HTERT RPE-1 (cell line): ENCODE data around the gene RNF10.
"Not testable (repeated sequence)": the region's sequence is repeated elsewhere in the genome, so short reads cannot be mapped to it uniquely, and the experiment has no call there.

ENCODE experiments used
- in situ Hi-C: fragments of 300-500 bp; cut with MboI; formaldehyde crosslinking; loops from 4 replicates; pipeline ENCODE4 v1.14.3; 2020; ENCODE audit warnings: low sequenced_read_pairs

The RNF10 gene

GRCh38 chr12:120534203-120534702 lies at the start of gene RNF10:
TSS of gene RNF10 (plus strand) at chr12:120534356. CDS start at chr12:120534812, 456 bp downstream.
- in situ Hi-C loops: no loop called here

- in situ Hi-C loops: no loop called here
Measured at GRCh38 chr12:120485961-120486881, 47.9 kb upstream of the RNF10 start.

- in situ Hi-C loops: not testable (repeated sequence)
Measured at GRCh38 chr12:120487552-120487951, 46.6 kb upstream of the RNF10 start.

- in situ Hi-C loops: no loop called here
Measured at GRCh38 chr12:120488057-120488640, 46.0 kb upstream of the RNF10 start.

- in situ Hi-C loops: no loop called here
Measured at GRCh38 chr12:120489018-120489417, 45.1 kb upstream of the RNF10 start.

GRCh38 chr12:120490325-120490724 lies 43.8 kb upstream of the RNF10 start:
- in situ Hi-C loops: no loop called here

- in situ Hi-C loops: no loop called here
Measured at GRCh38 chr12:120490833-120491512, 43.2 kb upstream of the RNF10 start.

- in situ Hi-C loops: no loop called here
Measured at GRCh38 chr12:120495186-120495730, 38.9 kb upstream of the RNF10 start.

- in situ Hi-C loops: no loop called here
Measured at GRCh38 chr12:120495731-120496412, 38.3 kb upstream of the RNF10 start, which contains the start of gene DYNLL1. TSS of gene DYNLL1 (plus strand) at chr12:120496113. CDS start at chr12:120496422, 309 bp downstream.

GRCh38 chr12:120496413-120497340 lies 37.5 kb upstream of the RNF10 start:
- in situ Hi-C loops: no loop called here

- in situ Hi-C loops: no loop called here
Measured at GRCh38 chr12:120497524-120498150, 36.5 kb upstream of the RNF10 start.

GRCh38 chr12:120498870-120499515 lies 35.2 kb upstream of the RNF10 start:
- in situ Hi-C loops: no loop called here

GRCh38 chr12:120500581-120500980 lies 33.6 kb upstream of the RNF10 start:
- in situ Hi-C loops: no loop called here

GRCh38 chr12:120504587-120504986 lies 29.6 kb upstream of the RNF10 start:
- in situ Hi-C loops: no loop called here

- in situ Hi-C loops: no loop called here
Measured at GRCh38 chr12:120508537-120508936, 25.6 kb upstream of the RNF10 start.

- in situ Hi-C loops: no loop called here
Measured at GRCh38 chr12:120514002-120514401, 20.2 kb upstream of the RNF10 start.

GRCh38 chr12:120515496-120515895 lies 18.7 kb upstream of the RNF10 start:
- in situ Hi-C loops: no loop called here

GRCh38 chr12:120519324-120519723 lies 14.8 kb upstream of the RNF10 start:
- in situ Hi-C loops: not testable (repeated sequence)
